ENCODE measurements around the gene IBSP.

IBSP gene

GRCh38 chr4:87838890-87839591 is 39.7 kb downstream of the IBSP start:
- DNase-seq, result no peak

- DNase-seq, result no peak
These were observed 40.2 kb downstream of the IBSP start for GRCh38 chr4:87839592-87839946.

GRCh38 chr4:87840149-87840548 is 40.8 kb downstream of the IBSP start:
- DNase-seq, result no peak

- DNase-seq, result no peak
These were observed 44.6 kb downstream of the IBSP start for GRCh38 chr4:87843936-87844335.

GRCh38 chr4:87844452-87844851 is 45.1 kb downstream of the IBSP start:
- DNase-seq, result no peak

GRCh38 chr4:87846226-87846625 is 46.9 kb downstream of the IBSP start:
- DNase-seq, result no peak

GRCh38 chr4:87848622-87849351 is 49.4 kb downstream of the IBSP start:
- peak; percentile 60 for DNase-seq

GRCh38 chr4:87849612-87850011 is 50.3 kb downstream of the IBSP start:
- DNase-seq, result no peak

- no peak for DNase-seq
These were observed 52.0 kb downstream of the IBSP start for GRCh38 chr4:87851332-87851731.

GRCh38 chr4:87851953-87852352 is 52.6 kb downstream of the IBSP start:
- no peak for DNase-seq

GRCh38 chr4:87853108-87853507 is 53.8 kb downstream of the IBSP start:
- no peak for DNase-seq

GRCh38 chr4:87853891-87854290 is 54.5 kb downstream of the IBSP start:
- DNase-seq, result no peak

GRCh38 chr4:87855559-87855958 is 56.2 kb downstream of the IBSP start:
- DNase-seq, result no peak

GRCh38 chr4:87856816-87857215 is 57.5 kb downstream of the IBSP start:
- DNase-seq, result no peak

- no peak for DNase-seq
These were observed 58.4 kb downstream of the IBSP start for GRCh38 chr4:87857789-87858188.

Measured in activated CD8-positive, alpha-beta memory T cell treated with anti-CD3 and anti-CD28 coated beads for 24 hours (primary cell).